HG03060 (cell line): Measurements from ENCODE around the gene NAP1L1.

ENCODE experiments used
- ATAC-seq: cut with Tn5 transposase; IDR thresholded peaks from one replicate; pipeline ENCODE4 v1.9.1; 2021; ENCODE audit warnings: low read depth, moderate number of reproducible peaks; ENCODE audit not compliant: unreplicated experiment

Gene NAP1L1

GRCh38 chr12:76042147-76042546 is 42.3 kb downstream of the NAP1L1 start:
- ATAC-seq, result no peak

- ATAC-seq, result no peak
These were observed 43.1 kb downstream of the NAP1L1 start for GRCh38 chr12:76041406-76041805.

- no peak for ATAC-seq
These were observed 44.0 kb downstream of the NAP1L1 start for GRCh38 chr12:76040461-76040860.

GRCh38 chr12:76038176-76038575 is 46.3 kb downstream of the NAP1L1 start:
- ATAC-seq, result no peak

- ATAC-seq, result peak; percentile 50
These were observed 47.1 kb downstream of the NAP1L1 start for GRCh38 chr12:76037130-76038103.

GRCh38 chr12:76035045-76035444 is 49.4 kb downstream of the NAP1L1 start:
- ATAC-seq, result no peak

- no peak for ATAC-seq
These were observed 51.1 kb downstream of the NAP1L1 start for GRCh38 chr12:76033081-76034011.

- no peak for ATAC-seq
These were observed 52.2 kb downstream of the NAP1L1 start for GRCh38 chr12:76032043-76032981.

- ATAC-seq, result peak; percentile 75
These were observed 53.0 kb downstream of the NAP1L1 start, which contains the start of gene PHLDA1 for GRCh38 chr12:76031414-76032042. TSS of gene PHLDA1 (minus strand) at chr12:76031776.

GRCh38 chr12:76031081-76031413 is 53.4 kb downstream of the NAP1L1 start:
- peak; percentile 4 for ATAC-seq

- ATAC-seq, result peak; percentile 1
These were observed 54.0 kb downstream of the NAP1L1 start for GRCh38 chr12:76030341-76031080.

- no peak for ATAC-seq
These were observed 54.5 kb downstream of the NAP1L1 start for GRCh38 chr12:76029982-76030340.

GRCh38 chr12:76028571-76029277 is 55.8 kb downstream of the NAP1L1 start:
- no peak for ATAC-seq

GRCh38 chr12:76026643-76027063 is 57.8 kb downstream of the NAP1L1 start:
- ATAC-seq, result no peak

GRCh38 chr12:76025601-76026575 is 58.6 kb downstream of the NAP1L1 start:
- ATAC-seq, result no peak

- ATAC-seq, result no peak
These were observed 59.4 kb downstream of the NAP1L1 start for GRCh38 chr12:76024942-76025600.
